ENCODE results near the gene ZDHHC14.

Gene ZDHHC14

DNA sequence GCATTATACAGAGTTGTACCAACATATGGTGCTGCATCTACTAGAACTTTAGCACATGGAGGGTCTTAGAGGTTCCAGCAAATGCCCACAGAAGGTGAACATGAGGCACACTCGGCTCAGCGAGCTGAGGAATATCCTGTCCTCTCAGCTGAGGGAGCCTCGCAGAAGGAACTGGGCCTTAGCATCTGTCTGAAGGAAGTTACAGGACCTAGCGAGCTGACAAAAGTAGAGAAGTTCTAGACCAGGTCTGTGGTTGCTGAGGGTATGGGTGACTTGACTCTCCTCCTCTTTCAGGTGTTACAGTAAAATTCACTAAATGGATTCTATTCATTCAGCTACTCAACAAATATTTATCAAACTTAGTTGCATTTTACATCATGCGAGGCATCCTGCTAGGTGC is 157.2 kb downstream of the ZDHHC14 start:
- DNase-seq = no peak

- DNase-seq = no peak
Measured at GRCh38 chr6:157538698-157539097, 157.7 kb downstream of the ZDHHC14 start.

GRCh38 chr6:157539421-157539822 is 158.4 kb downstream of the ZDHHC14 start:
- DNase-seq = no peak

DNA sequence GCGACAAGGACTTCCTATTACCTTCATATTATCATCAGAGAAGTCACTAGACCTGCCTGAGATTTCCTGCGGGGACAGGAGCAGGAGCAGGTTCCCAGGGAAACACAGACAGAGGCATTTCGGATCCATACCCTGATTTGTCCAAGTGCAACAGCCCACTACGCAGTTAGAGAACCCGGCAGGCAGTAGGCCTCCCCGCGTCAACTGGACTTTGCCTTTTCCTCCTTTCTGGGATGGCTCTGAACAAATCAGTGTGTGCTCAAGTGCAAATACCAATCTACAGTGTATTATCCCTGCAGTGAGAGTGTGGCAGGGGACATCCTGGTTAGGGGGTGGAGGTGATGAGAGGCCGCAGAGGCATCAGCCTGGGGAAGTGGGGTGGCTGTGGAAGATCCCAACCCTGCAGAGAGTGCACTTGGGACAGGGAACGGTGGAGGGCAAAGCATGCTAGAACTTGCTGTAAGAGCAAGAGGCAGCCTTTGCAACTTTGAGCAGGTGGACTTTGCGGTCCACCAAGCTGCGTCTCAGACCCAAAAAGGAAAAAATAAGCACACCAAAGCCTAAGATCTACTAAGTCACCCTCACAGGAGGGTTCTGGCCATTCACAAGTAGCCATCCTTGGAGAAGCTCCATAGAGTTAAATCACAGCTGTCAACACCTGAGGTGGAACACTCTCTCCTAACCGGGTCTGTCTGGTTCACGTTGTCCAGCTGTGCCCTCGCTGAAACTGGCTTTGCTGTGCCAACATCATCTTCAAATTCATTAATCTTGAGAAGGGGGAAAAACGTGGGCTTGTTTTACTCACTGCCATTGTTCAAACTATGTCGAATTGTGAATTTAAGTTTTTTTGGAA is 159.1 kb downstream of the ZDHHC14 start:
- no peak for DNase-seq

DNA sequence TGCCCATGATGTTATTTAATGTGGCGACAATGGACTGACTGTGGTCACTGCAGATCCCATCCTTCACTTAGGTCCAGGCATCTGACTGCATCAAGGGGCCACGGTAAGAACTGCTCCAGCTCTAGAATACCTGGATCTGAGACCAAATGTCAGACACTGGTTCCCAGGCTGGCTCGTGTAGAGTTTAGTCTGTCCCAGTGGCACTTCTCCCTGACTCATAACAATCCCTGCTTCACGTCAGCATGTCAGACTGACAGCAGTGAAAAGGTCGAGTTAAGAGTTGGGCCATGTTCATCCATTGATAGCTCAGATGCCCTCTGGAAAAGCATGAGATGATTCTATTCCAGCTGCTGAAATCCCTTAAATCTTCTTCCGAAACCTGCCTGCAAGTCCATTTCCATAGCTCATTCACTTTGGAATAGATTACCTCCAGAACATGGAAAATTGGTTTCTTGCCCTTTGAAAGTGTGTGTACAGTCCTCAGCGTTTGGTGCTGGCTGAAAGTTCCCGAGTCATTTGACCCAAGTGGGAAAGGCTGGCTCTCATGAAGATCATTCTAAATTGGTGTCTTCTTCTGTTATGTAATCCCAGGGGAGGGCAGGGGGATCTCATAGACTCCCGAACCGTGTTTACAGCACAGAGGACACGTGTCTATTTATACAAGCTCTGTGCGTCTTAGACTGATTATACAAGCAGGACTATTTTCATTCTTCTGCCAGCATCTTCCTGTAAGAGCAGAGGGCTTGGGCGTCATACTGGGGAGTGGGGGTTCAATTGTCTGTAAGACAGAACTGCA is 160.8 kb downstream of the ZDHHC14 start:
- no peak for DNase-seq

DNA sequence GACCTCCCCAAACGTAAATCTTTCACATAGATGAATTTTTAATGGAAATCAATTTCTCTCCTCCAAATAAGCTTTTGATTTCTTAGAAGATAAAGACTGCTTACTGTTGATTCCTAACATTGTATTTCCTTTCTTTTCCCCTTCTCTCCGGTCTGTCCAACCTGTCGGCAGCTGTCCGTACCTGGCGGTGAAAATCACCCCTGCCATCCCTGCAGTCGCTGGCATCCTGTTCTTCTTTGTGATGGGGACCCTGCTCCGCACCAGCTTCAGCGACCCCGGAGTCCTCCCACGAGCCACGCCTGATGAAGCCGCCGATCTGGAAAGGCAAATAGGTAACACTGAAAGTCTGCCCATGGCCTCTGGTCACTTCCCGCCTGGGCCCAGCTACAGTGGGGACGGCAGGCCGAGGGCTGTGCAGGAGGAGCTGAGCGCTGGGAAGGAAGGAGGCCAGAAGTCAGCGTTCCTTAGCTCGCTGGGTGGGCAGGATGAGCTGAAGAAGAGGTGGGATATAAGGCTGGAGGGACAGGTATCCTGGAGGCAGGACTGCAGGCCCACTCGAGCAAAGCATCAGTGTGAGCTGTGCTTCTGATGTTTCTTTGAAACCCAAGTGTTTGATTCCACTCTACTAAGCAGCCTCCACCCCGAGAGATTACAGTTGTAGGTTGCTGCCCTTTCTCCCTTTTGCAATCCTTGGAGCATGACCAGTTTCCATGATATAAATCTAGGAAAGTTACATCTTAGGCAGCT is 161.6 kb downstream of the ZDHHC14 start:
- no peak for DNase-seq

DNA sequence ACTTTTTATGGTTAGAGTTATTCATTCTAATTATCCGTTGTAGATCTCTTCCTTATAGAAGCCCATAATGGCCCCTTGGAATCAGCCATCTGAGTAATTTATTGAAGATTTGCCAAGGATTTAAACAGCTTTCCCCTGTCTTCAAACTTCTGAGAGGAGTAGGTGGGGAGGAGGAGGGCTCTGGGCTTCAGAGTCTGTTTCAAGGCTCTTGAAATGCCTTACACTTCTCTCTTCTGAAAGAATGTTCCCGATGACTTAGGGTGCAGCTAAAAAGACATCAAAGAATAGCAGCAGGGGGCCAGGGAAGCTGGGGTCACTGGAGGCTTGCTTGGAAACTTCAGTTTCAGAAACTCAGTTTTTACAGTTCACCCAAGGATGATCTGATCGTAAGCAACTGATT is 165.3 kb downstream of the ZDHHC14 start:
- no peak for DNase-seq

GRCh38 chr6:157547112-157547511 is 166.1 kb downstream of the ZDHHC14 start:
- DNase-seq = no peak

DNA sequence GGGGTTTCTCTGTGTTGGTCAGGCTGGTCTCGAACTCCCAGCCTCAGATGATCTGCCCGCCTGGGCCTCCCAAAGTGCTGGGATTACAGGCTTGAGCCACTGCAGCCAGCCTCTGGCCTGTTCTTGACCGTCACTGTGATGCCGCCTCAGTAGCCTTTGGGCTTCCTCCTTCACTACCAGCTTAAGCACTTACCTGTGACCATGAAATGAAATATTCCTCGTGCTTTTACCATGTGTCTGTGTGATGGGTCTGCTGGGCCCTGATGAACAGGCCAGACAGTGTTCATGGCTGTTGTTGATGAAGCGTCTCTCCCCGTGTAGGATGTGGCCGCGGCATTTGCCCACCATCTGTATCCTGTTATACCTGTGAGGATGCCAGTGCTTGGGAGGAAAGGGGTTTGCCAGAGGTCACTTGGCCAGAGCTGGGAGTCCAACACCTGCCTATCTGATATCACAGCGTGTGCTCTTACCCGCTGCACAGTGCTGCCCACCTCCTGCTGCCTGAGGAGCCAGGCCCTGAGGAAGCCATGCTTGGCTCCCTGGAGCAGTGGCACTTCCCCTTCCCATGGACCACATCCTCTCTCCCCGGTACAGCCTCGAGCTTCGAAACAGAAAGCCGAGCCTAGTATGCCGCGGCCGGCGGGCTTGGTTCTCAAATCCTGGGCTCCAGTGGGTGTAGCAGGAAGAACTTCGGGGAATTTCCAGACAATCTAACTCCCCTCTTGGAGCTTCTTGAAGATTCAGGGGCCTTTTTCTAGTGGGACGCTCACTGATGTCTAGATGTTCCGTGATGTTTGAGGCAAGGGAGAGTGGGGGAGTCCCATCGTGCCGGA is 167.9 kb downstream of the ZDHHC14 start:
- no peak for DNase-seq

DNA sequence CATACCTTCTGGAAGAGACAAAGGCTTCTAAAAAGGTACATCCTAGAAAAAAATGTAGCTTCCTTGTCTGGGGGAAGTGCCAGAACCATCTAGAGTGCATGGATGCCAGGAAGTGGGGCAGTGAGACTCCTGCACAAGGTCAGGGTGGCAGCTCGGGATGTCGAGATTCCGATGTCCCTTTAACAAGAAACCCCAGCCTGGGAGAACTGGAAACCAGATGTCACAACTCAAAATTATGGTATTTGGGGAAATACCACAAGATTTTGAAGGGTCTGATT is 168.4 kb downstream of the ZDHHC14 start:
- no peak for DNase-seq

DNA sequence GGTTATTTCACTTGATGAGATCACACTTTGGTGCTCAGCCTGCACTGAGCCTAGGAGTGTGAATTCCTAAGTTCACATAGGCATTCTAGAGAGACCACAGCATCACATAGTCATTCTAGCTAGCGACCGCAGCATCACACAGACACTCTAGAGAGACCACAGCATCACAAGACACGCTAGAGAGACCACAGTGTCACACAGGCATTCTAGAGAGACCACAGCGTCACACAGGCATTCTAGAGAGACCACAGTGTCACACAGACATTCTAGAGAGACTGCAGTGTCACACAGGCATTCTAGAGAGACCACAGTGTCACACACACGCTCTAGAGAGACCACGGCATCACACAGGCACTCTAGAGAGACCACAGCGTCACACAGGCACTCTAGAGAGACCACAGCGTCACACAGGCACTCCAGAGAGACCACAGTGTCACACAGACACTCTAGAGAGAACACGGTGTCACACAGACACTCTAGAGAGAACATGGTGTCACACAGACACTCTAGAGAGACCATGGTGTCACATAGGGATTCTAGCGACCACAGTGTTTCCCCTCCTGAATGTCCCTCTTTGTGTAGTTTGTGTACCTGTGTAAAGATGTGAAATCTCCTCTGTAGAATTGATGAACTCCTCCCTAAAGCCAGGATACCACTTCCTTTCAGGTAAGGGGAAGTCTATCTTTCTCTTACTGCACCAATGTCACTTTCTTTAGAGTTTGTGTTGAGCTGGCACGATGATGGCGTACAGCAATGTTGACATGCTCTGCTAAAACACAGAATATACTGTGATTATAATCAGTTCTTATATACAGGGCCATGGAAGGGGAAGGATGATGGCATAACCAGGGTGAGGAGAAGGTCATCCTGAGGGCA is 169.4 kb downstream of the ZDHHC14 start:
- DNase-seq = no peak

DNA sequence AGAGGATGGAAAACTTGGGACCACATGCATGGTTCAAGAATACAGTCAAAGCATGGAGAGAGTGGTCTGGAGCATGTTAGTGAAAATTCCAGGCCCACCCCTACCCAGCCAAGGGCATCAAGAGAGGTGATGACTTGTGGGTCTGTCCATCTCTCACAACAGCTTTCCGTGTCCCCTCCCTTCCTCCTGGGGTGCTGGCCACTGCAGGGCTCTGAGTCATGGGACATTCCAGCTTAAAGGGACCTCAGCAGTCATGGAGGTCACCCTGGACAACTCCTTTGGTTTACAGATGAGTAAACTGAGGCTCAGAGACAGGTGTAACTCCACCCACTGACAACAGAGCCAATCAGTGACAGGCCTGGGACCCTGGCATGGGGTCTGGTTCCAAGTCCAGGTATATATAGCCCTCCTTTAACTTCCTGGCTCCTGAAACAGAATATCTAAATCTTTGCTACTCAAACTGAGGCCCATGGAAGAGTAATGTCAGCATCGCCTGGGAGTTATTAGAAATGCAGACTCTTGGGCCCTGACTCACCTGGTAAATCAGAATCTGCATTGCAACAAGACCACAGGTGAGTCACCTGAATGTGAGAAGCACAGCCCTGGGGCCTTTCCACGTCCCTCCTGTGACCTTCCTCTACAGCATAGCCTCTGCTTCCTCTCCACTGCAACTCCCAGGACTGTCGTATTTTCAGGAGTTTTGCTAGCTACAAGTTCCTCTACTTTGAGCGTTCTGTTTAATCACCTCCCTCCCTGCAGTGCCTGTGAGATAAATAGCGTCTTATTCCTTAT is 170.2 kb downstream of the ZDHHC14 start:
- DNase-seq = no peak

GRCh38 chr6:157552081-157552747 is 171.2 kb downstream of the ZDHHC14 start:
- DNase-seq = no peak

DNA sequence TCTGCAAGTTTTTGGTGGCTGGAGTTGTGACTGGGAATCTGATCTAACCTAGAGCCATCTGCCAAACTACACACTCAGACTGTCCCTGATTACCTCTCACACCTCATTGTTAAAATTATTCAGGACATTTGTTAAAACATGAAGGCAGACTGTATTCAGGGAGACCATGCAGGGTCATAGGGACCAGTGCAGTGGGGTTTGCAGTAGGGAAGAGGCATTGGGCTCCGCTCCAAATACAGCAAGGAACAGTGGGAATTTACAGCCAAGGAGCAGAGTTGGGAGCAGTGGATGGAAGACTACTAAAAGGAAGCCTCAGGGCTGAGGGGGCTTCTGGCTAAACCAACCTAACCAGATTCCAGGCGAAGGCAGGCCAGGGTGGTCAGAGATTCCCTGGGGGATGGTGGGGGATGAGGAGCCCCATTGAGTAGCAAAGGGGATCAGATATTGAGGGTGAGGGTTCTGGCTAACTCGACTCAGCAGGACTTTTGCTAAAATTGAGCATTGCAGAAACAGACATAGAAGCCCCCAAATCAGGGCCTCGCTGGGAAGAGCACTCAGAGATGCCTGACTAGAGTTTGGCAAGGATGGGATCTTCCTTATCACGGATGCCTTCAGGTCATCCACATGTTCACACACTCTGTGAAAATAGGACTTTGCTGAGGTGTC is 172.0 kb downstream of the ZDHHC14 start:
- no peak for DNase-seq

GRCh38 chr6:157554747-157555146 is 173.8 kb downstream of the ZDHHC14 start:
- DNase-seq = no peak

GRCh38 chr6:157555455-157556143 is 174.6 kb downstream of the ZDHHC14 start:
- DNase-seq = no peak

- DNase-seq = no peak
Measured at GRCh38 chr6:157556144-157556645, 175.2 kb downstream of the ZDHHC14 start.

DNA sequence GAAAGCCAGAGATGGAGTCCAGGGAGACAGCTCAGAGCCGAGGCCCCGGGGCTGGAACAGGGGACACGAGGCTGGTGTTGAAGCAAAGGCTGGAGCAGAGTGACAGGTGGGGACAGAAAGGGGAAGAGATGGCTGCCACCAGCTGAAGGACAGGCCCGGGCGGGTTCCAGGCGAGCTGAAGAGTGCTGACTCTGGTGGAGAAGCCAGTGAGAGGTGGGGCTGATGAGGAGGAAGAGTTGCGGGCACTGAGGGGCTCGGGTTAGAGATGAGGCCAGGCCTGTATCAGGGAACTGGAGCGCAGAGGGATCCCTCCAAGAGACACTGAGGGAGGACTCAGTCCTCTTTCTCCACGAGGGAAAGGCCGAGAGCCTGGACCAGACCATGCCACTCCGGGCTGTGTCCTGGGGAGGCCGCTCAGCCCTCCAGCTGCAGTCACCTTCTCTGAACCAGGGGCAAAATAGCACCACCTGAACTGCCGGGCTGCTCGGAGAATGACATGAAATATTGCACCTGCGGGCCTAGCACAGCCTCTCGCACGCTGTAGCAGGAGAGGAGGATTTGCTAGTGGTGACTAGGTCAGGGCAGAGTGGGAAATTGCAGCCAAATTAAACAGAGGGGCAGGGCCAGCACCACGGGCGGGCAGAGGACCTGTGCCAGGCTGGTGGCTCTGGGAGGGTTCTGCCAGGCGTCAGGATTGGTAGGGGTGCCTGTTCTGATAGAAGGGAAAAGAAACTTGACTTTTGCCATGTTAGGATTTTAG is 175.9 kb downstream of the ZDHHC14 start:
- no peak for DNase-seq
